Measurements from ENCODE around the gene RPS19.

Gene RPS19

DNA sequence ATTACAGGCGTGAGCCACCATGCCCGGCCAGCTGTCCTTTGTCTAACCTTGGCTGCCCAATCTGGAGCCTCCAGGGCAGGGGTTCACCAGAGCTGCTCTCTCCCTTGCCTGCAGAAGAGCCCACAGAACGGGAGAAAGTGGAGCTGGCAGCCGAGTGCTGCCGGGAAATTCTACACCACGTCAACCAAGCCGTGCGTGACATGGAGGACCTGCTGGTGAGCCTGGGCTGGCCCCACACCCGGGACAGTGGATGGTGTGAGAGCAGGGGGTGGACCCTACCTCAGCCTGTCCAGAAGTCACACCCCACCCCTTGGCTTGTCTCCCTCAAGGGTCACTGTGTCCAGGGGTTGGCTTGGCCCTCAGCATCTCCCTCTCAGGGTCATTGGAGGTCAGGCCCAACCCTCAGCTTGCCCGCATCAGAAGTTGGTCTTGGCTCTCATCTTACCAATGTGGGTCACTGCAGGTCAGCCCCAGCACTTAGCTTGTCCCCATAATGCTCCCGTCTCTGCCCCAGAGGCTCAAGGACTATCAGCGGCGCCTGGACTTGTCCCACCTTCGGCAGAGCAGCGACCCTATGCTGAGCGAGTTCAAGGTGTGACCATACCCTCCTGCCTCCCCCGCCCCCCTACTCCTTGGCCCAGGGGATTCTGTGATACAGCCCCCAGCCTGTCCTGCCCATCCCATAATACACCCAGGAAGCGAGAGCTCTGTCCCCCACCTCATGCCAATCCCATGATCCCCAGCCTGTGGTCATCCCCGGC, 43.3 kb downstream of the RPS19 start:
- Histone ChIP-seq H3K9me3 (ENCODE audit: insufficient read depth, low read length) (no peaks in the 10 kb centered on the region), H3K36me3 (ENCODE audit: insufficient read depth, insufficient read length, low read length) (peaks cover 58% of the 10 kb centered on the region), H3K9ac (ENCODE audit: insufficient read length, low read depth) (no peak overlapping the region), H3K4me3 (ENCODE audit: insufficient read length, low read depth) (no peak overlapping the region), H3K27me3 (ENCODE audit: insufficient read depth, insufficient read length) (no peaks in the 10 kb centered on the region), H3K4me1 (ENCODE audit: insufficient read depth, insufficient read length) (peaks cover 5% of the 10 kb centered on the region)
- TF ChIP-seq ZNF274 (IDR thresholded peaks at IDR 0.05; ENCODE audit: low read depth, low read length) (no peak), SUZ12 (IDR thresholded peaks at IDR 0.05; ENCODE audit: extremely low read depth, insufficient read depth, insufficient read length) (no peak), YY1 (IDR thresholded peaks at IDR 0.05; ENCODE audit: insufficient read depth, insufficient read length) (no peak)
- DNase-seq (ENCODE audit: low read depth, low spot score): no peak

DNA sequence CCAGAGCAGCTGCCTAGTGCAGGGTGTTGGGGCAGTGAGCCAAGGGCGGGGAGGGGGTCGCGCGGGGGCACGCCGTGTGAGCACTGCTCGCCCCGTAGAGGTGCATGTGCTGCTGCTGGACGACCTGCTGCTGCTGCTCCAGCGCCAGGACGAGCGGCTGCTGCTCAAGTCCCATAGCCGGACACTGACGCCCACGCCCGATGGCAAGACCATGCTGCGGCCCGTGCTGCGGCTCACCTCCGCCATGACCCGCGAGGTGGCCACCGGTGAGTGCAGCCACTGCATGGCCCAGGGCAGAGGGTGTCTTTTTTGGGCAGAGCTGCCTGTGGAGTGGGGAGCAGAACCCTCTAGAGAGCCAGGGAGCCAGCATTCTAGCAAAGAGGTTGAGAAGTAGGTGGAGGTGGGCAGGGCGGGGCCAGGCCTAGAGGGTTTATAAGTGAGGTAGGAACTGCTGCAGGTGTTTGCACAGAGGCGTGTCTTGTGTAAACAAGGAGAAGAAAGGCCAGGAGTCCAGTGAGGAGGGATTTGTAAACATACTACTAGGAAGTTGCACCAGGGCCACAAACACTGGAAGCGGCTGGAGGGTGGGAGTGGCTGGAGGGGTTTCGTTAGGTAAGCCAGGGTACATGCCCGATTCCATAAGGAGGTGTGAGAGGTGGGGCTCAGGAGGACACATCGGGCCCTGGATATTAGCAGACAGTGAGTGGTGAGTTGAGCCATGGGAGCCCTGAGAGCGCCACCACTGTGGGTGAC, 44.2 kb downstream of the RPS19 start:
- Histone ChIP-seq H3K36me3 (ENCODE audit: insufficient read depth, insufficient read length, low read length) (peaks cover 55% of the 10 kb centered on the region), H3K9me3 (ENCODE audit: insufficient read depth, low read length) (no peaks in the 10 kb centered on the region), H3K27me3 (ENCODE audit: insufficient read depth, insufficient read length) (no peaks in the 10 kb centered on the region), H3K4me3 (ENCODE audit: insufficient read length, low read depth) (no peak overlapping the region), H3K4me1 (ENCODE audit: insufficient read depth, insufficient read length) (peaks cover 5% of the 10 kb centered on the region), H3K9ac (ENCODE audit: insufficient read length, low read depth) (no peak overlapping the region)
- DNase-seq (ENCODE audit: low read depth, low spot score): no peak
- no peak for TF ChIP-seq YY1 (IDR thresholded peaks at IDR 0.05; ENCODE audit: insufficient read depth, insufficient read length)
- no peak for TF ChIP-seq SUZ12 (IDR thresholded peaks at IDR 0.05; ENCODE audit: extremely low read depth, insufficient read depth, insufficient read length)
- TF ChIP-seq ZNF274 (IDR thresholded peaks at IDR 0.05; ENCODE audit: low read depth, low read length): no peak

DNA sequence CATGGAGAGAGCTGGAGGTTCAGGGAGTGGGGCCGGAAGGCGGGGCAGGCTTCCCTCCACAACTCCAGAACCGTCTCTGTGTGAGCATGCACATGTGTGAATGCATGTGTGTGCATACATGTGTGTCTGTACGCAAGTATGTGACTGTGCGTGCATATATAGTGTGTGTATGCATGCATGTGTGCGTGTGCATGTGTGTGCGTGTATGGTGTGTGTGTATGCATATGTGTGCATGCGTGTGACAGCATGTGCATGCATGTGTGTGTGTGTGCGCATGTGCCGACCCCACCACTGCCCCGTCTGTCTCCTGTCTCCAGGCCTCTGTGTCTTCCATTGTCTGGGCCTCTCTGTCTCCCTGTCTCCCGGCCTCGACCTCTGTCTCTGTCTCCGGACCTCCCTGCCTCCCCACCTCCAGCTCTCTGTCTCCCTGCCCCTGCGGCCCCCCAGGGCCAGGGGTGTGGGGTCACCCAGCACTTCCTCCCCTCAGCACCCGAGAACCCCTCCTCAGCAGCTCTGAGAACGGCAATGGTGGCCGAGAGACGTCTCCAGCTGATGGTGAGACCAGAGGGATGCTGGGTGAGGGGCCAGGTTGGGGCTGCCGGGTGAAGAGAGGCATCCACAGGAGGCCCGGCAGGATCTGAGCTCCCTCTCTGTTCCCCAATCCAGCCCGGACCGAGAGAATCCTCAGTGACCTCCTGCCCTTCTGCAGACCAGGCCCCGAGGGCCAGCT, 45.4 kb downstream of the RPS19 start:
- Histone ChIP-seq H3K9ac (ENCODE audit: insufficient read length, low read depth) (no peak overlapping the region), H3K36me3 (ENCODE audit: insufficient read depth, insufficient read length, low read length) (peaks cover 50% of the 10 kb centered on the region), H3K9me3 (ENCODE audit: insufficient read depth, low read length) (no peaks in the 10 kb centered on the region), H3K27me3 (ENCODE audit: insufficient read depth, insufficient read length) (peaks cover 6% of the 10 kb centered on the region), H3K4me3 (ENCODE audit: insufficient read length, low read depth) (no peak overlapping the region), H3K4me1 (ENCODE audit: insufficient read depth, insufficient read length) (peaks cover 5% of the 10 kb centered on the region)
- TF ChIP-seq SUZ12 (IDR thresholded peaks at IDR 0.05; ENCODE audit: extremely low read depth, insufficient read depth, insufficient read length) (no peak), ZNF274 (IDR thresholded peaks at IDR 0.05; ENCODE audit: low read depth, low read length) (no peak), YY1 (IDR thresholded peaks at IDR 0.05; ENCODE audit: insufficient read depth, insufficient read length) (no peak)
- no peak for DNase-seq (ENCODE audit: low read depth, low spot score)

DNA sequence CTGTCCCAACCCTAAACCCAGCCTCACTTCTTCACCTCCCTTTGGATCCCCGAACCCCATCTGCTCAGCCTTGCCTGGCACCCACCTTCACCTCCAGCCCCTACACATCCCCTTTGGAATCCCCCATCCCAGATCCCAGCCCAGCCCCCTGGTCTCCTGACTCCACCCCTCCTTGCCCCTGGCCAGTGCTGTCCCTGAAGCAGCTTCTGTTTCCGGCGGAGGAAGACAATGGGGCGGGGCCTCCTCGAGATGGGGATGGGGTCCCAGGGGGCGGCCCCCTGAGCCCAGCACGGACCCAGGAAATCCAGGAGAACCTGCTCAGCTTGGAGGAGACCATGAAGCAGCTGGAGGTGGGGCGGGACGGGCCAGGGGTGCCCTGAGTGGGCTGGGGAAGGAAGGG, 46.2 kb downstream of the RPS19 start:
- Histone ChIP-seq H3K27me3 (ENCODE audit: insufficient read depth, insufficient read length) (peaks cover 14% of the 10 kb centered on the region), H3K36me3 (ENCODE audit: insufficient read depth, insufficient read length, low read length) (peaks cover 49% of the 10 kb centered on the region), H3K4me1 (ENCODE audit: insufficient read depth, insufficient read length) (peaks cover 5% of the 10 kb centered on the region), H3K9ac (ENCODE audit: insufficient read length, low read depth) (no peak overlapping the region), H3K4me3 (ENCODE audit: insufficient read length, low read depth) (no peak overlapping the region), H3K9me3 (ENCODE audit: insufficient read depth, low read length) (no peaks in the 10 kb centered on the region)
- no peak for DNase-seq (ENCODE audit: low read depth, low spot score)
- no peak for TF ChIP-seq ZNF274 (IDR thresholded peaks at IDR 0.05; ENCODE audit: low read depth, low read length)
- no peak for TF ChIP-seq YY1 (IDR thresholded peaks at IDR 0.05; ENCODE audit: insufficient read depth, insufficient read length)
- no peak for TF ChIP-seq SUZ12 (IDR thresholded peaks at IDR 0.05; ENCODE audit: extremely low read depth, insufficient read depth, insufficient read length)

DNA sequence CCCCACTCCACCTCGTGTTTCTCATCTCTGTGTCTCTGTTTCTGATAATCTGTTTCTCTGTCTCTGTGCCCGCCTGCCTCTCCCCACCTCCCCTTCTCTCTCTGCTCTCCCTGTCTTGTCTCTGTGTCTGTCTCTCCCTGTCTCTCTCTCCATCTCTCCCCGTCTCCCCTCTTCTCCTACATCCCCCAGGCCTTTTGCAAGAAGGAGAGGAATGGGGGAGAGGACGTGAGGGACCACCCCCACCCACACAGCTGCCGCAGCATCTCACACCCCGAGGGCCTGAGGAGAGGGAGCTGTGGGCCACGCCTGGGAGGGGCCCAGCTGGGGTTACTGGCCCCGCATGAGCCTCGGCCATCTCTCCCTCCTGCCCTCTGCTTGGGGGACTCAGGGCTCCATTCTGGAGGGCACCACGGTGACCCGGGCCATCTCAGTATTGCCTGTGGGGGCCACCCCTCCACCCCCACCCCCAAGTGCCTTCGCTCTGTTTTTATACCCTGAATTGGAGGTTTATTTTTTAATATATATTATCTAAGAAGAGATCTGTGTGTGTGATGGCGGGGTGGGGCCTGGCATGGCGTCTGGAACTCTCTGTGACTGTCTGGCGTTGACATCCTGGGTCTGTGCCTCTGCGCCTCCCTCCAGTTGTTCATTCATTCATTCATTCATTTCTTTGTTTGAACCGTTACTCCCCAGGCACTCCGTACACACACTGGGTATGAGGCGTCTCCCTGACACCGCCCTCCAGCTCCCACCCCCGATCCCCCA, 47.0 kb downstream of the RPS19 start:
- DNase-seq (ENCODE audit: low read depth, low spot score): no peak
- Histone ChIP-seq H3K4me1 (ENCODE audit: insufficient read depth, insufficient read length) (peaks cover 7% of the 10 kb centered on the region), H3K36me3 (ENCODE audit: insufficient read depth, insufficient read length, low read length) (peaks cover 43% of the 10 kb centered on the region), H3K4me3 (ENCODE audit: insufficient read length, low read depth) (no peak overlapping the region), H3K27me3 (ENCODE audit: insufficient read depth, insufficient read length) (peaks cover 23% of the 10 kb centered on the region), H3K9me3 (ENCODE audit: insufficient read depth, low read length) (no peaks in the 10 kb centered on the region), H3K9ac (ENCODE audit: insufficient read length, low read depth) (no peak overlapping the region)
- TF ChIP-seq ZNF274 (IDR thresholded peaks at IDR 0.05; ENCODE audit: low read depth, low read length): no peak
- no peak for TF ChIP-seq SUZ12 (IDR thresholded peaks at IDR 0.05; ENCODE audit: extremely low read depth, insufficient read depth, insufficient read length)
- no peak for TF ChIP-seq YY1 (IDR thresholded peaks at IDR 0.05; ENCODE audit: insufficient read depth, insufficient read length)

DNA sequence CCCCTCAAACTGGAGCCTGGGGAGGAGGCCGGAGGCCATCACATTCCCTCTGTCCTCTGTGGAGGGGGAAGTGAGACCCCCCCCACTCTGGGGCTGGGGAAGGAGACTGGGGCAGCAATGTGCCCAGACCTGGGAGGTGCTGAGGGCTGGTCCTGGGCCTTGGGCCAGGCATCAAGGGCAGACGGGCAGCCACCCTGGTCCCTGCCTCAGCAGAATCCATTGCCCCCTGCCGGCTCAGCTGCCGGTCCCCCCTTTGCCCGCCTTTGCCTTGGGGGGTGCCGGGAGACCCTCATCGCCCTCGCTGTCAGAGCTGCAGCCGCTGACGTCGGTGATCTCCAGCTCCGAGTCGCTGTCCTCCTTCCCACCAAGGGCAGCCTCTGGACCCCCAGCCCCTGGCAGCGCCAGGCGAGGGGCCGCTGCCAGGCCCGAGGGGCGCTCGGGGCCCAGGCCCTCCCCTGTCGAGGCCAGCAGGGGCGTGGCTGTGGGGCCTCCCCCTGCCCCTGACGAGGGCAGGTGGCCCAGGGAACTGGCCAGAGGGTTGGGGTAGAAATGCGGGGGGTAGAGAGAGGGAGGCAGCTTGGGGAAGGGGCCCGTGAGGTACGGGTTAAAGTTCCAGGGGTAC, 48.0 kb downstream of the RPS19 start:
- Histone ChIP-seq H3K27me3 (ENCODE audit: insufficient read depth, insufficient read length) (peaks cover 33% of the 10 kb centered on the region), H3K9ac (ENCODE audit: insufficient read length, low read depth) (no peak overlapping the region), H3K4me3 (ENCODE audit: insufficient read length, low read depth) (no peak overlapping the region), H3K9me3 (ENCODE audit: insufficient read depth, low read length) (no peaks in the 10 kb centered on the region), H3K4me1 (ENCODE audit: insufficient read depth, insufficient read length) (peaks cover 10% of the 10 kb centered on the region), H3K36me3 (ENCODE audit: insufficient read depth, insufficient read length, low read length) (peaks cover 33% of the 10 kb centered on the region)
- DNase-seq (ENCODE audit: low read depth, low spot score): no peak
- TF ChIP-seq SUZ12 (IDR thresholded peaks at IDR 0.05; ENCODE audit: extremely low read depth, insufficient read depth, insufficient read length) (no peak), YY1 (IDR thresholded peaks at IDR 0.05; ENCODE audit: insufficient read depth, insufficient read length) (no peak), ZNF274 (IDR thresholded peaks at IDR 0.05; ENCODE audit: low read depth, low read length) (no peak)
